Stimulated activated CD8-positive, alpha-beta memory T cell treated with anti-CD3 and anti-CD28 coated beads, Interleukin-7, amount 100 ng/mL, for 1 hour (primary cell): ENCODE data around the gene TMPRSS5.

Source experiments
- DNase-seq, 2 donors: peaks; one replicate each; pipeline ENCODE4 v3.0.0-alpha.2; 2020; ENCODE audit warnings: low read depth in 2 of 2

Gene TMPRSS5

GRCh38 chr11:113670149-113670830 lies 35.8 kb downstream of the TMPRSS5 start:
- no peak for DNase-seq

GRCh38 chr11:113668255-113668654 lies 37.9 kb downstream of the TMPRSS5 start:
- no peak for DNase-seq

GRCh38 chr11:113667801-113668200 lies 38.3 kb downstream of the TMPRSS5 start:
- no peak for DNase-seq

GRCh38 chr11:113666584-113666983 lies 39.5 kb downstream of the TMPRSS5 start:
- DNase-seq: no peak

GRCh38 chr11:113664981-113665710 lies 41.0 kb downstream of the TMPRSS5 start:
- DNase-seq: no peak

- DNase-seq: no peak
These were observed 41.8 kb downstream of the TMPRSS5 start for GRCh38 chr11:113664069-113664980.

GRCh38 chr11:113663567-113663966 lies 42.5 kb downstream of the TMPRSS5 start:
- no peak for DNase-seq

- DNase-seq: no peak
These were observed 50.3 kb downstream of the TMPRSS5 start for GRCh38 chr11:113655771-113656170.

GRCh38 chr11:113651023-113651422 lies 55.1 kb downstream of the TMPRSS5 start:
- DNase-seq: no peak

GRCh38 chr11:113649311-113649710 lies 56.8 kb downstream of the TMPRSS5 start:
- DNase-seq: no peak

- no peak for DNase-seq
These were observed 58.3 kb downstream of the TMPRSS5 start for GRCh38 chr11:113647856-113648255.

GRCh38 chr11:113647108-113647507 lies 59.0 kb downstream of the TMPRSS5 start:
- no peak for DNase-seq

GRCh38 chr11:113645593-113646349 lies 60.3 kb downstream of the TMPRSS5 start:
- no peak for DNase-seq

GRCh38 chr11:113644605-113645004 lies 61.5 kb downstream of the TMPRSS5 start:
- DNase-seq: no peak

- DNase-seq: no peak
These were observed 62.4 kb downstream of the TMPRSS5 start for GRCh38 chr11:113643701-113644100.

GRCh38 chr11:113643006-113643585 lies 63.0 kb downstream of the TMPRSS5 start:
- DNase-seq: no peak

- DNase-seq: no peak
These were observed 64.0 kb downstream of the TMPRSS5 start for GRCh38 chr11:113642090-113642489.

GRCh38 chr11:113638376-113638775 lies 67.7 kb downstream of the TMPRSS5 start:
- DNase-seq: no peak

- DNase-seq: no peak
These were observed 68.5 kb downstream of the TMPRSS5 start for GRCh38 chr11:113637636-113638035.
